Measurements from ENCODE around the gene LY6G6C. TPM values are rescaled to one million over a fixed set of nuclear protein-coding genes. Genes with fewer than 3 reads are reported as not detected.
A peak's percentile ranks its signal among the peaks of the same experiment; 100 is the strongest.

The LY6G6C gene
- total and polyA plus RNA-seq, 2 of the 13 experiments (the other 11 are each of a cell fraction or from before 2014, with no cell fraction given): 0.15 TPM; not detected in 1

DNA sequence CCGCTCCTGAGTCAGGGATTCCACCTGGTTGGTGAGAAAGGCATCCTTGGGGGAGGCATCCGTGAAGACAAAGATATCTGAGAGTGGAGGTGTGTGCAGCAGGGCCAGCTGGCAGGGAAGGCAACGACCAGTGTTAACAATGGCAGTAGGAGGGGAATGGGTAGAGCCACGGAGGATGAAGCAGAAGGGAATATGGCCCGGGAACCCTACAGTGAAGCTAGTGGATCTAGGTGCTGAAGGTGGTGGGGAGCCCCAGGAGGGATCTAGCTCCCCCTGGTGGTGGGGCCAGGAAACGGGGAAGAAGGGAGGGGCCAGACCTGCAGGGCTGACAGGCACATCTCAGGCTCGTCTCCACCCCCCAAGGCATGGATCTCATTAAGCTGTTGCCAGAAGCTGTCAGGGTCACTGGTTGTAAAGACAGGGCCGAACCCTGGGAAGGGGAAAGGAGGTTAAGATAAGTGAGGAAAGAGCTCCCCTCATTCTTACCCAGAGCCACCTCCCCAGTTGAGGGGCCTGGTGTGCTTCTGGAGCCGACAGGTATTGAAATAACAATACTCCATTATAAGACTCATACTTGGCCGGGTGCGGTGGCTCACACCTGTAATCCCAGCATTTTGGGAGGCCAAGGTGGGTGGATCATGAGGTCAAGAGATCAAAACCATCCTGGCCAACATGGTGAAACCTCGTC, 48.3 kb upstream of the LY6G6C start (continued):
- TF ChIP-seq ZNF839 (CRISPR knock-in tag; IDR thresholded peaks at IDR 0.05; ENCODE audit: borderline replicate concordance): peak; percentile 30; the same call in 1 of the 2 replicates
- TF ChIP-seq ZBTB38 (CRISPR knock-in tag; IDR thresholded peaks at IDR 0.05): peak; percentile 65; the same call in 1 of the 2 replicates
- TF ChIP-seq, protein P1, sequence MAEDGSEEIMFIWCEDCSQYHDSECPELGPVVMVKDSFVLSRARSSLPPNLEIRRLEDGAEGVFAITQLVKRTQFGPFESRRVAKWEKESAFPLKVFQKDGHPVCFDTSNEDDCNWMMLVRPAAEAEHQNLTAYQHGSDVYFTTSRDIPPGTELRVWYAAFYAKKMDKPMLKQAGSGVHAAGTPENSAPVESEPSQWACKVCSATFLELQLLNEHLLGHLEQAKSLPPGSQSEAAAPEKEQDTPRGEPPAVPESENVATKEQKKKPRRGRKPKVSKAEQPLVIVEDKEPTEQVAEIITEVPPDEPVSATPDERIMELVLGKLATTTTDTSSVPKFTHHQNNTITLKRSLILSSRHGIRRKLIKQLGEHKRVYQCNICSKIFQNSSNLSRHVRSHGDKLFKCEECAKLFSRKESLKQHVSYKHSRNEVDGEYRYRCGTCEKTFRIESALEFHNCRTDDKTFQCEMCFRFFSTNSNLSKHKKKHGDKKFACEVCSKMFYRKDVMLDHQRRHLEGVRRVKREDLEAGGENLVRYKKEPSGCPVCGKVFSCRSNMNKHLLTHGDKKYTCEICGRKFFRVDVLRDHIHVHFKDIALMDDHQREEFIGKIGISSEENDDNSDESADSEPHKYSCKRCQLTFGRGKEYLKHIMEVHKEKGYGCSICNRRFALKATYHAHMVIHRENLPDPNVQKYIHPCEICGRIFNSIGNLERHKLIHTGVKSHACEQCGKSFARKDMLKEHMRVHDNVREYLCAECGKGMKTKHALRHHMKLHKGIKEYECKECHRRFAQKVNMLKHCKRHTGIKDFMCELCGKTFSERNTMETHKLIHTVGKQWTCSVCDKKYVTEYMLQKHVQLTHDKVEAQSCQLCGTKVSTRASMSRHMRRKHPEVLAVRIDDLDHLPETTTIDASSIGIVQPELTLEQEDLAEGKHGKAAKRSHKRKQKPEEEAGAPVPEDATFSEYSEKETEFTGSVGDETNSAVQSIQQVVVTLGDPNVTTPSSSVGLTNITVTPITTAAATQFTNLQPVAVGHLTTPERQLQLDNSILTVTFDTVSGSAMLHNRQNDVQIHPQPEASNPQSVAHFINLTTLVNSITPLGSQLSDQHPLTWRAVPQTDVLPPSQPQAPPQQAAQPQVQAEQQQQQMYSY (CRISPR knock-in tag; IDR thresholded peaks at IDR 0.05): no peak
- TF ChIP-seq HOXA3 (CRISPR knock-in tag; IDR thresholded peaks at IDR 0.05): peak; percentile 30; the same call in 1 of the 2 replicates
- TF ChIP-seq ZNF687 (CRISPR knock-in tag; IDR thresholded peaks at IDR 0.05): peak; percentile 66
- no peak for TF ChIP-seq ZNF354B (CRISPR knock-in tag; IDR thresholded peaks at IDR 0.05)
- TF ChIP-seq ZNF619 (CRISPR knock-in tag; IDR thresholded peaks at IDR 0.05): 0 out of 2 replicates have a peak, but pooled peaks have one; percentile 78
- TF ChIP-seq PHF5A (CRISPR knock-in tag; IDR thresholded peaks at IDR 0.05; ENCODE audit: low read depth, unreplicated experiment): peak; percentile 80
- no peak for TF ChIP-seq SOX13 (IDR thresholded peaks at IDR 0.05)
- peak in 1 of 2 experiments; percentile 41; a peak in 1 of 4 replicates for TF ChIP-seq SOX13 (CRISPR knock-in tag; conservative IDR thresholded peaks at IDR 0.05 in 1 of 2, IDR thresholded peaks at IDR 0.05 in 1 of 2)
- peak; percentile 52; the same call in 1 of the 2 replicates for TF ChIP-seq HDAC2 (CRISPR knock-in tag; IDR thresholded peaks at IDR 0.05)
- TF ChIP-seq ZFX (CRISPR knock-in tag; IDR thresholded peaks at IDR 0.05; ENCODE audit: low read depth): 0 out of 2 replicates have a peak, but pooled peaks have one; percentile 23
- TF ChIP-seq, protein P2, sequence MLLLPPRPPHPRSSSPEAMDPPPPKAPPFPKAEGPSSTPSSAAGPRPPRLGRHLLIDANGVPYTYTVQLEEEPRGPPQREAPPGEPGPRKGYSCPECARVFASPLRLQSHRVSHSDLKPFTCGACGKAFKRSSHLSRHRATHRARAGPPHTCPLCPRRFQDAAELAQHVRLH (CRISPR knock-in tag; IDR thresholded peaks at IDR 0.05; ENCODE audit: borderline replicate concordance, low read depth): peak; percentile 66; the same call in 1 of the 2 replicates
- TF ChIP-seq KAT8 (CRISPR knock-in tag; IDR thresholded peaks at IDR 0.05): peak; percentile 64; the same call in 1 of the 2 replicates
- no peak for TF ChIP-seq ZNF230 (CRISPR knock-in tag; IDR thresholded peaks at IDR 0.05)
- TF ChIP-seq ZNF225 (CRISPR knock-in tag; IDR thresholded peaks at IDR 0.05): 0 out of 2 replicates have a peak, but pooled peaks have one; percentile 61
- TF ChIP-seq STAG1 (CRISPR knock-in tag; IDR thresholded peaks at IDR 0.05): peak; percentile 91
- 0 out of 2 replicates have a peak, but pooled peaks have one; percentile 29 for TF ChIP-seq PITX1 (CRISPR knock-in tag; IDR thresholded peaks at IDR 0.05)
- TF ChIP-seq PHF21A (CRISPR knock-in tag; IDR thresholded peaks at IDR 0.05): no peak
- TF ChIP-seq SOX6 (IDR thresholded peaks at IDR 0.05): no peak
- TF ChIP-seq SOX6 (CRISPR knock-in tag; IDR thresholded peaks at IDR 0.05): peak; percentile 45; the same call in 1 of the 2 replicates
- TF ChIP-seq KLF16 (CRISPR knock-in tag; IDR thresholded peaks at IDR 0.05): peak in 1 of 2 experiments; percentile 78; a peak in 2 of 4 replicates
- 0 out of 2 replicates have a peak, but pooled peaks have one; percentile 32 for TF ChIP-seq ZNF792 (CRISPR knock-in tag; IDR thresholded peaks at IDR 0.05)

Data from HepG2 (cell line).